ENCODE results near the gene PBRM1.
A peak's percentile ranks its signal among the peaks of the same experiment; 100 is the strongest.

PBRM1 gene

GRCh38 chr3:52522651-52523251 lies 163.0 kb downstream of the PBRM1 start:
- no peaks in the 10 kb centered on the region for H3K9me3 Mint-ChIP-seq
- DNase-seq, result no peak
- H3K4me3 Mint-ChIP-seq, result no peak overlapping the region
- ATAC-seq, result no peak
- no peaks in the 10 kb centered on the region for H3K4me1 Mint-ChIP-seq
- H3K27ac Mint-ChIP-seq, result no peak overlapping the region
- H3K27me3 Mint-ChIP-seq, result no peaks in the 10 kb centered on the region

GRCh38 chr3:52521881-52522650 lies 163.6 kb downstream of the PBRM1 start:
- no peaks in the 10 kb centered on the region for H3K4me1 Mint-ChIP-seq
- DNase-seq (no peak), ATAC-seq (no peak)
- no peaks in the 10 kb centered on the region for H3K9me3 Mint-ChIP-seq
- no peak overlapping the region for H3K4me3 Mint-ChIP-seq
- H3K27ac Mint-ChIP-seq, result no peak overlapping the region
- no peaks in the 10 kb centered on the region for H3K27me3 Mint-ChIP-seq

DNA sequence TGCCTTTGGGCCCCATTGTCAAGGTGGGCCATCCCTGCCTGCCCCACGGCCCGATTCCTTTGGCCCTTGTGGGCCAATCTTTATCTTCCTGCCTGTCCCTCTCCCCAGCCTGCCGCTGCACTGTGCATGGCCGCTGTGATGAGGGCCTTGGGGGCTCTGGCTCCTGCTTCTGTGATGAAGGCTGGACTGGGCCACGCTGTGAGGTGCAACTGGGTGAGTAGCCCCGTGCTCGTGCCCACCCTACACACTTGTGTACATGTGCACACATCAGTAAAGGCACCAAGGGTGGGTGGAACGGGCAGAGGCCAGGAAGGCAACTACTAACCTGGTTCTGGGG lies 164.3 kb downstream of the PBRM1 start:
- H3K4me3 Mint-ChIP-seq, result no peak overlapping the region
- no peak for DNase-seq
- ATAC-seq, result no peak
- H3K27me3 Mint-ChIP-seq, result no peaks in the 10 kb centered on the region
- H3K4me1 Mint-ChIP-seq, result no peaks in the 10 kb centered on the region
- H3K27ac Mint-ChIP-seq, result no peak overlapping the region
- H3K9me3 Mint-ChIP-seq, result no peaks in the 10 kb centered on the region

DNA sequence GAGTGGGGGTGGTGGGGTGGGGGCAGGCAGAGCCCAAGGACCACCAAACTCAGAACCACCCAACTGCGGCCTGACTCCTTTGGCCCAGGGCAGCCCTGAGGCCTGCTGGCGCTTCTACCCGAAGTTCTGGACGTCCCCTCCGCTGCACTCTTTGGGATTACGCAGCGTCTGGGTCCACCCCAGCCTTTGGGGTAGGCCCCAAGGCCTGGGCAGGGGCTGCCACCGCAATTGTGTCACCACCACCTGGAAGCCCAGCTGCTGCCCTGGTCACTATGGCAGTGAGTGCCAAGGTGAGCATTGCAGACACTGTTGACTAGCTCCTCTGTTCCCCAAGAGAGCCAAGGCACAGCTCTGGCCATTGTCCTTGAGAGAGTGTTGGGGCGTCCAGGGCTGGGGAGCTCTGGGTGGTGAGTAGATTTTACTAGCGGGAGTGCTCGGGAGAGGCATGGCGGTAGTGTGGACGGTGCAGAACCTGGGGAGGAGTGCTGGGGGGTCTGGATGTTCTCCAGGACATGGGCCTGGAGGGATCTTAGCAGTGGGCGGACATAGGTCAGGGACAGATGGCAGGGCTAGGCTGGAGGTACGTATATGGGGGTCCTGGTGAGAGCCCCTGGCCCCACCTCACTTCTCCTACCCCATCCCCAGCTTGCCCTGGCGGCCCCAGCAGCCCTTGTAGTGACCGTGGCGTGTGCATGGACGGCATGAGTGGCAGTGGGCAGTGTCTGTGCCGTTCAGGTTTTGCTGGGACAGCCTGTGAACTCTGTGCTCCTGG lies 164.8 kb downstream of the PBRM1 start:
- H3K4me1 Mint-ChIP-seq, result no peaks in the 10 kb centered on the region
- H3K9me3 Mint-ChIP-seq, result no peaks in the 10 kb centered on the region
- DNase-seq (no peak), ATAC-seq (no peak)
- H3K4me3 Mint-ChIP-seq, result no peak overlapping the region
- H3K27ac Mint-ChIP-seq, result no peak overlapping the region
- H3K27me3 Mint-ChIP-seq, result no peaks in the 10 kb centered on the region

DNA sequence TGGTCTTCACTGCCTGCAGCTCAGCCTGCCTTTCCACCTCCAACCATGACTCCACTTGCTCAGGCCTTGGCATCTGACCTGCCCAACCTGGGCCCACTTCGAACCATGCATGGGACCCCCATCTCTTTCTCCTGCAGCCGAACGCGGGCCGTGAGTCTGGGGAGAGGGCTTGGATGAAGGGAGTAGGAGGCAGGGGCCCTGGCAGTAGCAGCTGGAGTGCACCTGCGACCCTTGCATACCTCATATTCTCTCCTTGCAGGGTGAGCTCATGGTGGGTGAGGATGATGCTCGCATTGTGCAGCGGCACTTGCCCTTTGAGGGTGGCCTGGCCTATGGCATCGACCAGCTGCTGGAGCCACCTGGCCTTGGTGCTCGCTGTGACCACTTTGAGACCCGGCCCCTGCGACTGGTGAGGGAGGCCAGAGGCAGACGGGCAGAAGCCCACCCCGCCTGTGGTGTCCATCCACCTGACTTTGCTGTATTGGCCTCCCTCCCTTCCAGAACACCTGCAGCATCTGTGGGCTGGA lies 165.5 kb downstream of the PBRM1 start:
- no peak overlapping the region for H3K4me3 Mint-ChIP-seq
- H3K4me1 Mint-ChIP-seq, result no peaks in the 10 kb centered on the region
- H3K9me3 Mint-ChIP-seq, result no peaks in the 10 kb centered on the region
- no peak overlapping the region for H3K27ac Mint-ChIP-seq
- no peaks in the 10 kb centered on the region for H3K27me3 Mint-ChIP-seq
- no peak for ATAC-seq
- no peak for DNase-seq

GRCh38 chr3:52519445-52520140 lies 166.1 kb downstream of the PBRM1 start:
- Mint-ChIP-seq H3K27ac (no peak overlapping the region), H3K4me3 (no peak overlapping the region), H3K27me3 (no peaks in the 10 kb centered on the region), H3K4me1 (no peaks in the 10 kb centered on the region), H3K9me3 (no peaks in the 10 kb centered on the region)
- ATAC-seq (no peak), DNase-seq (no peak)

DNA sequence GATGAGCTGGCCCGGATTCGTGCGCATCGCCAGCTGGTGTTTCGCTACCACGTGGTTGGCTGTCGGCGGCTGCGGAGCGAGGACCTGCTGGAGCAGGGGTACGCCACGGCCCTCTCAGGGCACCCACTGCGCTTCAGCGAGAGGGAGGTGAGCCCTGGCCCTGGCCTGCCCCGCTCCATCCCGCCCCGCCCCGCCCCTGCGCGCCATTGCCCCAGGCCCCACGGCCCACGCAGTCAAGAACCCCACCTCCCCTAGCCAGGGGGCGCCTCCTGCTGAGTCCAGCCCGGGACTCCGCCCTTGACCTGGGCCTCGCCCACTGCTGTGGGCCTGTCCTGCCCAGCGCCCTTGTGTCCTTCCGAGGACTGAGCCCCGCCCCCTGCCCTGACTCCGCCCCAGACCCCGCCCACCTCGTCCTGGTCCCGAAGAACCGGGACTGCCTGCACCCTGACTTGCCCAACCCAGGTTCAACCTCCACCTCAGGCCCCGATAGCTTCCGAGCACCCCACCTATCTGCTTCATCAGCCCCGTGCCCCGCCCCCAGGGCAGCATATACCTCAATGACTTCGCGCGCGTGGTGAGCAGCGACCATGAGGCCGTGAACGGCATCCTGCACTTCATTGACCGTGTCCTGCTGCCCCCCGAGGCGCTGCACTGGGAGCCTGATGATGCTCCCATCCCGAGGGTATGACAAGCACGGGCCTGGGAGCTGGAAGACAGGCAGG lies 166.8 kb downstream of the PBRM1 start:
- Mint-ChIP-seq H3K27me3 (no peaks in the 10 kb centered on the region), H3K4me3 (no peak overlapping the region), H3K27ac (no peak overlapping the region), H3K4me1 (no peaks in the 10 kb centered on the region), H3K9me3 (no peaks in the 10 kb centered on the region)
- no peak for DNase-seq
- ATAC-seq, result peak; percentile 18

DNA sequence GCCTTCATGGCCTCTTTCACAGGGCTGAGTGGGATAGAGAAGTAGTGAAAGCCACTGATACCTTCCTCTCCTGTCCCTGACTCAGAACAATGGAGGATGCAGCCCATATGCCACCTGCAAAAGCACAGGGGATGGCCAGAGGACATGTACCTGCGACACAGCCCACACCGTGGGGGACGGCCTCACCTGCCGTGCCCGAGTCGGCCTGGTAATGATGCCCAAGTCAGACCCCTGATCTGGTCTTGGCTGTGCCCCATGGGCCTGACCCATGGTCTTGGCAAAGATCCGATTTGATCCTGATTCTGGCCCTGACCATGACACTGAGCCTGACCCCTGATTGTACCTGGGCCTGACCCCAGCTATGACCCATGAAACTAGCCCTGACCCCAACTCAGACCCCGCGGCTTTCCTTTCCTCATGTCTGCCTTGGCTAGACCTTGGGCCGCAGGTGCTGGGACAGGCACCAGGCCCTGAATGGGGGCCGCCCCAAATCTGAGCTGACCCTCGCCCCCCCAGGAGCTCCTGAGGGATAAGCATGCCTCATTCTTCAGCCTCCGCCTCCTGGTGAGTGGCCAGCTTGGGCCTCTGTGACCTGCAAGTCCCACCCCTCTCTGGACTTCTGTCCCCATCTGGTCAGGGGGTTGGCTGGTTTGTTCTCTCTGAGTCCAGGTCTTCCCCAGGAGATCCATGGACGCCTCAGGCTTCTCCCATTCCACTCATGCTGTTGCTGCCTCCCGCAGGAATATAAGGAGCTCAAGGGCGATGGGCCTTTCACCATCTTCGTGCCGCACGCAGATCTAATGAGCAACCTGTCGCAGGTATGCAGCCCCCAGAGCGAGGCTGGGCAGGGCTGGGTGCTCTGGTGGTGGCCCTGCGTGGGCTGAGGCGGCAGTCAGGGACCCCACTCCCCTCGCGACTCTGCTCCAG lies 167.7 kb downstream of the PBRM1 start:
- DNase-seq (no peak), ATAC-seq (no peak)
- Mint-ChIP-seq H3K27me3 (no peaks in the 10 kb centered on the region), H3K4me1 (no peaks in the 10 kb centered on the region), H3K9me3 (no peaks in the 10 kb centered on the region), H3K4me3 (no peak overlapping the region), H3K27ac (no peak overlapping the region)

GRCh38 chr3:52516509-52517195 lies 169.1 kb downstream of the PBRM1 start:
- ATAC-seq (no peak), DNase-seq (no peak)
- Mint-ChIP-seq H3K27me3 (no peaks in the 10 kb centered on the region), H3K27ac (no peak overlapping the region), H3K4me1 (no peaks in the 10 kb centered on the region), H3K9me3 (no peaks in the 10 kb centered on the region), H3K4me3 (no peak overlapping the region)

DNA sequence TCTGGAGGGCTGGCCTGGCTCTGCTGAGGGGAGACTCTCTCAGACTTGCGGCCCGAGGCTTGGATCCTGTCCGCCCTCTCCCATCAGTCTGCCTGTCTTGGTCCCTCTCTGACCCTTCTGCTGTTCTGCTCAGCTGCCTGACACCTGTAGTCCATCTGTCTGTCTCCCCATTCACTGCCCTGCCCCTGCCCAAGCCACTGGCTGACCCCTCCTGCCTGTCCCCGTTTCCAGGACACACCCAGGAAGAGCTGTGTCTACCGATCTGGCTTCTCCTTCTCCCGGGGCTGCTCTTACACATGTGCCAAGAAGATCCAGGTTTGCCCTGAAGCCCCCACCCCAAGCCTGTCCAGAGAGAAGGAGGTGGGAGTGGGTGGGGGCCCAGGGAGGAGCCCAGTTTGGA lies 170.5 kb downstream of the PBRM1 start:
- DNase-seq (no peak), ATAC-seq (no peak)
- Mint-ChIP-seq H3K9me3 (no peaks in the 10 kb centered on the region), H3K4me1 (no peaks in the 10 kb centered on the region), H3K27ac (peak overlapping the region in 1 of 2 donors; percentile 77), H3K27me3 (no peaks in the 10 kb centered on the region), H3K4me3 (no peak overlapping the region)

DNA sequence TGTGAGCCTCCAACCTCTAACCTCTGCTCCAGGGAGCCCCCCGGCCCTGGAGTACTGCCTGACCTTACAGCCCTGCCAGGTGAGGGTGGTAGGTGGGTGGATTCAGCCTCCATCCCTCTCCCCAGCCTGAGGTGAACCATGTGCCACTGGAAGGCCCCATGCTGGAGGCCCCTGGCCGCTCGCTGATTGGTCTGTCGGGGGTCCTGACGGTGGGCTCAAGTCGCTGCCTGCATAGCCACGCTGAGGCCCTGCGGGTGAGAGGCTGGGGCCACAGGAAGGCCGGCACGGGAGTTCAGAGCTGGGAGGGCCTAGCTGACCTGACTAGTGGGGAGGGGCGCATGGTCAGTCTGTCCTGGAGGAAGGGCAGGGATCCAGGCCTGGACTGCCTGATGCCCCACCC lies 171.1 kb downstream of the PBRM1 start:
- Mint-ChIP-seq H3K27ac (no peak overlapping the region), H3K4me3 (no peak overlapping the region), H3K9me3 (no peaks in the 10 kb centered on the region), H3K4me1 (no peaks in the 10 kb centered on the region), H3K27me3 (no peaks in the 10 kb centered on the region)
- DNase-seq (no peak), ATAC-seq (no peak)

DNA sequence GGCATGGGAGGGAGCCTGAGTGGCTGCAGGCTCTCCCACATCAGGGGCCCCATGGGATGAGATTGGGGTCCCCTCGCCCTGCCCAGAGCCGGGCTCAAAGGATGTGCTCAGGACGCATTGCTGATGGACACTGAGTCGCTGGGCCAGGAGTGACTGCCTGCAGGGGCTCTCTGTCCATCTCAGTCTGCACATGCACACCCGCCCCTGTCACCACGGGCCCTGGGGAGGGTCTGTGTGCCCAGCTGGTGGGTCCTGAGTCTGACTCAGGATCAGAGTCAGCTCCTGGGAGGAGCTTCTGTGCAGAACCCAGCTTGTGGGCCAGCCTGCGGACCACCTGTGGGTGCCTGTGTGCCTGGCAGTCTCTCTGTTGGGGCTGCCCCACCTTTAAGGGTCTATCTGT lies 172.4 kb downstream of the PBRM1 start:
- ATAC-seq (no peak), DNase-seq (no peak)
- H3K27ac Mint-ChIP-seq, result no peak overlapping the region
- no peaks in the 10 kb centered on the region for H3K27me3 Mint-ChIP-seq
- no peak overlapping the region for H3K4me3 Mint-ChIP-seq
- no peaks in the 10 kb centered on the region for H3K9me3 Mint-ChIP-seq
- H3K4me1 Mint-ChIP-seq, result no peaks in the 10 kb centered on the region

DNA sequence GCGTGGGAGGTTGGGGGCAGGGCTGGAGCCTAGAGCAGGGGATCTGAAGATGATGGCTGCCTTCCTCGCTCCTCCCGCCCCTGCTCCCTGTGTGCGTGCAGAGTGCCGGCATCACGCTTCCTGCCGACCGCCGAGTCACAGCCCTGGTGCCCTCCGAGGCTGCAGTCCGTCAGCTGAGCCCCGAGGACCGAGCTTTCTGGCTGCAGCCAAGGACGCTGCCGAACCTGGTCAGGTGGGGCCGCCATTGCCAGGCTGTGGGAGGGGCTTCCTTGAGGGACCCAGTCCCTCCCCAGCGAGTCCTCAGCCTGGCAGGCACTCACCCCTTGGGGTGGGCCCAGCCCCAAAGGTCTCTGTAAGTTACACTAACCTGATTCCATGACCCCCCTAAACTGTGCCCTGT lies 173.0 kb downstream of the PBRM1 start:
- ATAC-seq (no peak), DNase-seq (no peak)
- no peak overlapping the region for H3K4me3 Mint-ChIP-seq
- H3K4me1 Mint-ChIP-seq, result no peaks in the 10 kb centered on the region
- no peaks in the 10 kb centered on the region for H3K9me3 Mint-ChIP-seq
- no peaks in the 10 kb centered on the region for H3K27me3 Mint-ChIP-seq
- no peak overlapping the region for H3K27ac Mint-ChIP-seq

DNA sequence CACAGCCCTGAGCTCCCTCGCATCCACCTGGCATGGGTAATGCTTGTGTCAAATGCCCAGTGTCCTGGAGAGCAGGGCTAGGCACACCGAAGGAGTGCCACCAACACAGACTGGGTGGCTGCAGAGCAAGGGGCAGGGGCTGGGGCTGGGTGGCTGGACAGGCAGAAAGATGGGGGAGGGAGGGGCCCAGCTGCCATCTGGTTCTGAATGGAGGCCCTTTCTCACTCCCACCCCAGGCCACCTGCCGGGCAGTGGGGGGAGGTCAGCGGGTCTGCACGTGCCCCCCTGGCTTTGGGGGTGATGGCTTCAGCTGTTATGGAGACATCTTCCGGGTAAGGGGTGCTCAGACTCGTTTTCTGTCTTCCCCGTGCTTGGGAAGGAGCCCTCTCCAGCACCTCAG lies 173.6 kb downstream of the PBRM1 start:
- H3K27me3 Mint-ChIP-seq, result no peaks in the 10 kb centered on the region
- DNase-seq (no peak), ATAC-seq (no peak)
- no peaks in the 10 kb centered on the region for H3K4me1 Mint-ChIP-seq
- no peak overlapping the region for H3K27ac Mint-ChIP-seq
- no peaks in the 10 kb centered on the region for H3K9me3 Mint-ChIP-seq
- no peak overlapping the region for H3K4me3 Mint-ChIP-seq
